22Rv1 (cell line): Measurements from ENCODE around the gene GXYLT2.

ENCODE experiments used
- ZFX ChIP-seq: fragments of 450-650 bp; IDR thresholded peaks from 2 replicates; pipeline ENCODE4 v1.6.1; 2017; ENCODE audit warnings: antibody characterized with exemption, borderline replicate concordance
- TF ChIP-seq, protein P1 (sequence below): fragments of 450-650 bp; IDR thresholded peaks from 2 replicates; pipeline ENCODE4 v1.5.1; 2017; ENCODE audit warnings: mild to moderate bottlenecking

DNA sequence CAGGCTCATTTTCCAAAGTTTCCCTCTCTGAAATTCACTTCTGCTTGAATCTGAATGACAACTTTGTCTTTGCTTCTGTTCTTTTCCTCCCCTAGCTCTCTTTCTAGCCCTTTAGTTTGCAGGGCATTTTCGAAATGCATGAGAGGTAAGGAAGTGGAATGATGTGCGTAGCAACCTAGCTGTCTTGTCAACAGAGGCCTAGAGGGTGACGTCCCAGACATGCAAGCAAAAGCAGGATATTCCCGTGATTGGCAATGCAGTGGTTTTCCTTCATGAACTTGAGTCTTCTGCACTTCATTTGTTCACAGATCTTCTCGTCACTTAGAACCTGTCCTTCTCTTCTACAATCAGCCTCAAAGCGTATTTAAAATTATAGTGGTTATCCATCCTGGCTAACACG is 56.9 kb downstream of the GXYLT2 start:
- TF ChIP-seq, protein P1, sequence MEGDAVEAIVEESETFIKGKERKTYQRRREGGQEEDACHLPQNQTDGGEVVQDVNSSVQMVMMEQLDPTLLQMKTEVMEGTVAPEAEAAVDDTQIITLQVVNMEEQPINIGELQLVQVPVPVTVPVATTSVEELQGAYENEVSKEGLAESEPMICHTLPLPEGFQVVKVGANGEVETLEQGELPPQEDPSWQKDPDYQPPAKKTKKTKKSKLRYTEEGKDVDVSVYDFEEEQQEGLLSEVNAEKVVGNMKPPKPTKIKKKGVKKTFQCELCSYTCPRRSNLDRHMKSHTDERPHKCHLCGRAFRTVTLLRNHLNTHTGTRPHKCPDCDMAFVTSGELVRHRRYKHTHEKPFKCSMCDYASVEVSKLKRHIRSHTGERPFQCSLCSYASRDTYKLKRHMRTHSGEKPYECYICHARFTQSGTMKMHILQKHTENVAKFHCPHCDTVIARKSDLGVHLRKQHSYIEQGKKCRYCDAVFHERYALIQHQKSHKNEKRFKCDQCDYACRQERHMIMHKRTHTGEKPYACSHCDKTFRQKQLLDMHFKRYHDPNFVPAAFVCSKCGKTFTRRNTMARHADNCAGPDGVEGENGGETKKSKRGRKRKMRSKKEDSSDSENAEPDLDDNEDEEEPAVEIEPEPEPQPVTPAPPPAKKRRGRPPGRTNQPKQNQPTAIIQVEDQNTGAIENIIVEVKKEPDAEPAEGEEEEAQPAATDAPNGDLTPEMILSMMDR: no peak
- TF ChIP-seq ZFX: no peak
